Activated CD4-positive, CD25-positive, alpha-beta regulatory T cell (primary cell): ENCODE measurements around the gene PGBD1.
"Not testable (repeated sequence)": the region's sequence is repeated elsewhere in the genome, so short reads cannot be mapped to it uniquely, and the experiment has no call there.

ENCODE experiments used
- DNase-seq, 4 experiments: peaks; one replicate each; lab custom pipeline; 2025; lab: John Stamatoyannopoulos, UW

Gene PGBD1

DNA sequence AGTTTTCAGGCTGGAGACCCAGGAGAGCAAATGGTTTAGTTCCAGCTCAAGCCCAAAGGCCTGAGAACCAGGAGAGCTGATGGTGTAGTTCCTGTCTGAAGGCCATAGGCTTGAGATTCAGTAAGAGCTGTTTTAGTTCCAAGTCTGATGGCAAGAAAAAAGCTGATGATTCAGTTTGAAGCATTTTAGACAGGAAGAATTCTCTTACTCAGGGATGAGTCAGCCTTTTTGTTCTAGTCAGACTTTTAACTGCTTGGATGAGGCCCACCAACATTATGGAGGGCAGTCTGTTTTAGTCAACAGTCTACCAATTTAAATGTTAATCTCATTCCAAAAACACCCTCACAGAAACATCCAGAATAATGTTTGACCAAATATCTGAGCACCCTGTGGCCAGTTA is 11.9 kb upstream of the PGBD1 start:
- DNase-seq = no peak

GRCh38 chr6:28274888-28275287 is 6.5 kb upstream of the PGBD1 start:
- DNase-seq = no peak

- DNase-seq = no peak
Measured at GRCh38 chr6:28277746-28278145, 3.6 kb upstream of the PGBD1 start.

DNA sequence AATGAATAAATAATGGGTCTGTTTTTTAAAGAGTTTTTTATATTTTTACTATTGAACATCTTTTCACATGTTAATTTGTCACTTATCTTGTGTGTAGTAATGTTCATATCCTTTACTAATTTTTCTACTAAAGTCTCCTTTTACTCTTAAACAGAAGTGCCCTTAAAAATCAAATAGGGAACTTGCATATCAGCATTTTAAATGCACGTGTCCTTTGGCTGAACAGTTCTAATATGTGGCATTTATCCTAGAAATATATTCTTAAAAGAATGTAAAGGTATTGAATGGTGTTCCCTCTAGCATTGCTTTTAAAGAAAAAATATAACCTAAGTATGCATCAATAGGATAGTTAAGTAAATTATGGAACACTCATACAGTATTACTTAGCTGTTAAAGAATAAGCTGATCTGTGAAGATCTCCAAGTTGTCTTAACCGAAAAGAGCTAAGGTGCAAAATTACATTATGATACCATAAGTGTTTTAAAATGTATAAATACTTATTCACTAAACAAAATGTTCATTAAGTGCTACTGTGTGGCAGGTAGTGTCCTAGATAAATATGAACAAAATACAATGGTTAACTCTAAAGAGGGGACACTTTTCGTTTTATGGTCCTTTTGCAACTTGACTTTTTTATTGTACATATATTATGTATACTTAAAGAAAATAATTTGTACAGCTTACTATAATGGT is 631 bp upstream of the PGBD1 start:
- no peak for DNase-seq

DNA sequence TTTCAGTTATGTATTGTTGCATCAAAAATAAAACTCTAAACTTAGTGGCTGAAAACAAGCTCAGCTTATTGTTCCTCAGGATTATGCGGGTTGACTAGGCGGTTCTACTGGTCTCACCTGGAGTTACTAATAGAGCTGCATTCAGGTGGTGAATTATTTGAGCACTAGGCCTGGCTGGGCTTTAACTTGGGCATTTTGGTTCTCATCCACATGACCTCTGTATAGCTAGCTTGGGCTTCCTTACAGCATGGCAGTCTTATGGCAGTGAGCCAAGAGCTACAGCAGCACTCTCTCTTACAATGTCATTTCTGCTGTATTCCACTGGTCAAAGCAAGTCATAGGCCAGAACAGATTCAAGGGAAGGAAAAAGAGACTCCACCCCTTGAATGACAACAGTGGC is 1.6 kb downstream of the PGBD1 start:
- no peak for DNase-seq

GRCh38 chr6:28291573-28291972 is 10.2 kb downstream of the PGBD1 start:
- no peak for DNase-seq

DNA sequence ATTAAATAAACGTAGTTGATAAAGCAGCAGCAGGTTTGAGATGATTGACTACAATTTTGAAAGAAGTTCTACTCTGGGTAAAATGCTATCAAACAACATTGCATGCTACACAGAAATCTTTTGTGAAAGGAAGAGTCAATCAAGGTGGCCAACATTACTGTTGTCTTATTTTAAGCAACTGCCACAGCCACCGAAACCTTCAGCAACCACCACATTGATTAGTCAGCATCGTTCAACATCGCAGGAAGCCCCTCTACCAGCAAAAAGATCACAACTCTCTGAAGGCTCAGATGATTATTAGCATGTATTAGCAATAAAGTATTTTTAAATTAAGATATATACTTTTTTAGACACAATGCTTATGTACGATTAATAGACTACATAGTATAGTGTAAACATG is 14.0 kb downstream of the PGBD1 start:
- no peak for DNase-seq

GRCh38 chr6:28296520-28297060 is 15.2 kb downstream of the PGBD1 start:
- no peak for DNase-seq

GRCh38 chr6:28303570-28303969 is 22.2 kb downstream of the PGBD1 start:
- DNase-seq = no peak

DNA sequence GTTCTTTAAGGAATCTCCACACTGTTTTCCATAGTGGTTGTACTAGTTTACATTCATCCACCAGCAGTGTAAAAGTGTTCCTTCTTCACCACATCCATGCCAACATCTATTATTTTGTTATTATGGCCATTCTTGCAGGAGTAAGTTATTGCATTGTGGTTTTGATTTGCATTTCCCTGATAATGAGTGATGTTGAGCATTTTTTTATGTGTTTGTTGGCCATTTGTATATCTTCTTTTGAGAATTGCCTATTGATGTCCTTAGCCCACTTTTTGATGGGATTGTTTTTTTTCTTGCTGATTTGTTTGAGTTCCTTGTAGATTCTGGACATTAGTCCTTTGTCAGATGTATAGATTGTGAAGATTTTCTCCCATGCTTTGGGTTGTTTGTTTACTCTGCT is 25.0 kb downstream of the PGBD1 start:
- DNase-seq = not testable (repeated sequence)

DNA sequence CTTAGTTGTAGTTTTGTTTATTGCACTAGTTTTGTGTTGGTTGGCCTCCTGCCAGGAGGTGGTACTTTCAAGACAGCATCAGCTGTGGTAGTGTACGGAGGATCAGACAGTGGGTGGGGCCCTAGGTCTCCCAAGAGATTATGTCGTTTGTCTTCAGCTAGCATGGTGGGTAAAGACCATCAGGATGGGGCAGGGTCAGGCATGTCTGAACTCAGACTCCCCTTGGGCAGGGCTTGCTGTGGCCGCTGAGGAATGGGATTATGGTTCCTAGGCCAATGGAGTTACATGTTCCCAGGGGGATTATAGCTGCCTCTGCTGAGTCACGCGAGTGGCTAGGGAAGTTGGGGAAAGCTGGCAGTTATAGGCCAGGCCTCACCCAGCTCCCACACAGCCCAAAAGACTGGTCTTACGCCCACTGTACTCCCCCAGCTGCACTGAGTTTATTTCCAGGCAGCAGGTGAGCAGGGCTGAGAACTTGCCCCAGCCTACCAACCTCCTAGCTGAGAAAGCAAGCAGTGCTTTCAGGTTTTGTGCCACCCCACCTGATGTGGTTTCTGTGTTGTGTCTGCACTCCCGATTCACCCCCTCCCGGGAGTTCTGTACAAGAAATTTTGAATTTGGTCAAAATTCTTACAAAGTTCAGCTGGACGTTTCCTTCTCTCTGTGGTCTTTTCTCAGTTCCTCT is 29.9 kb downstream of the PGBD1 start:
- DNase-seq = no peak

DNA sequence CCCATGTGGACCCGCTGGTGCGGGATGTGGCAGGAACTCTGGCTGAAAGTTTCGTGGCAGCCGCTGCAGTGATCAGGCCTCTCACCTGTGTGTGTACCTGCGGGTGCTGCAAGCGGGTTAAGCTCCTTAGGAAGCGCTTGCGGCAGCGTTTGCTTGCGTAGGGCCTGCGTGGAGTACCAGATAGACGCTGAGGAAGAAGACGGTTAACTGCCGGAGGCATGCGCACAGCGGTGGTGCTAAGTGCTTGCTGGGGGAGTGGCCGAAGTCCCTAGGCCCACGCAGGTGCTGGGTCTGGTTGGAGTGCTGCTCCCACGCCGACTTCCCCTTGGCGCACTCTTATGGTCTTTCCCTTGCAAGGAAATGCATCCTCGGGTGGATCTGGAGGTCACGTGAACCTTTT is 31.6 kb downstream of the PGBD1 start:
- no peak for DNase-seq

DNA sequence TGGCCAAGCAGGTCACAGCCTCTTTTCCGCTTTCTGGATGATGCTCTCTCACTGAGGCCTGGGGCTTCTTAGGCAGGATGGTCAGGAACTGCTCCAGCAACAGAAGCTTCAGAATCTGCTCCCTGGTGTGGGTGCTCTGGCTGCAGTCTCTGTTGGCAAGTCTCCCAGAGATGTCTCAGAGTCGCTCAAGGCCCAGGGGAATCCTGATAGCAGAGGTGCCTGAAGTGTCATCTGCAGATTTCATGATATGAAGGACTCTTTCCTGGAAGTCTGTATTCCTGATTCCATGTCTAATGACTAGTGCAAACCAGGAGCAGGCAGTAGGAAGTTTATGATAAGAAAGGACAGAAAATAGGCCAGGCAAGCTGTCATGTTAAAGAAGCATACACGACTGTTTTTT is 34.3 kb downstream of the PGBD1 start:
- DNase-seq = no peak

- not testable (repeated sequence) for DNase-seq
Measured at GRCh38 chr6:28317866-28318265, 36.5 kb downstream of the PGBD1 start.

DNA sequence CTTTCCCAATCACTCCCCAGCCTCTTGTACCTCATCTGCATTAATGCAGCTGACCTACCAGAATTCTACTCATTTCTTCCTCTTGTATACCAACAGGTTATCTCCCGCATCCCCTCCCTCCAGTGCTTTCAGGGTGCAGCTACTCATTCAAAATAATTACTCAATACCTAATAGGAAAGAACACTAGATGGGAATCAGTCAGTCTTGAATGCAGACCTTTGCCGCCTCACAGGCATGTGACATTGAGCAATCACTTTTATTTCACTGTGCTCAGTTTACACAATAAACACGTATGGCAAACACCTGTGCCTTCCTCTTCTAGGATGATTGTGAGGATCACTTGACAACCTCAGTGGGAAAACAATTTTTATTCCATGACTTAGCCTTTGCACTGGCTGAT is 41.3 kb downstream of the PGBD1 start:
- no peak for DNase-seq

DNA sequence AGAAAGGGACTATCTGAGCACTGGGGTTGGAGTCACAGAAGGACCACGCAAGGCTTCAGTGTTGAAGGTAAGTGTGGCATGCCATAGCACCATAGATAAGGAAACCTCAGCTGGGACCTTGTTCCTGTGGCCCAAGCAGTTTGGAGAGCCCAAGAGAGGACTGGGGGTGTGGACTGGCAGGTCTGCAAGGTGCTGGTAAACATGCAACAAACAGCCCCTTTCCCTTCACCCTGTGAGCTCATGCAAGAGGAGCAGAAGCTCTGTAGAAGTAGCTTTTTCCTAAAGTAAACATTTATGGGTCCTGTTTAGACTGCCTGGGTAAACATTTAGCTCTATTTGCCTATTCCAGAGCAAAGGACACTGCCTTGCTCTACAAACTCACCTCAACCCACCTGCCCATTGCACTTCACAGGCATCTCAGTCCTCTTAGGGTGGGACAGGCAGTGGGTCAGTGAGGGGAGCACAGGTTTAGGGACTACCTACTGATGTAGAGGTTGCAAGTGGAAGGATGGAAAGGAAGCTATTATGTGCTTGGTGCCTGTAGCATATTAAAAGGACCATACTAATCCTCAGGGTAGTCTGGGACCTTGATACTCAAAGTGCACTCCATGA is 42.5 kb downstream of the PGBD1 start:
- no peak for DNase-seq

GRCh38 chr6:28326371-28326948 is 45.1 kb downstream of the PGBD1 start:
- no peak for DNase-seq

DNA sequence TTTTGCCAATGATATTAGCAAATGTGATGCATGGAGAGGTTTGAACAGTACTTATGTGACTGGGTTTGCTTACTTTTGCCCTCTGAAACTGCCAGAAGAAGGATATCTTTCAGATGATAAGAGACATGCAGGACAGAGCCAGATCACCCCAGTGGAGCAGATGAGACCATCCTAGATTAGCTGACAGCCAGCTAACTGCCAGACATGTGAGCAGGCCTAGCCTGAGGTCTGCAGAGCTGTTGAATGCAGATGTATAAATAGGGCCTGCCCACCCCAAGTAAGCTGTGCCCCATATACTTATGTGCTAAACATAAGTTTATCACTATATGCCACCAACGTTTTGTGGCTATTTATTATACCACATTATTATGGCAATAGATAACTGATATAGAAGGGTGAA is 48.7 kb downstream of the PGBD1 start:
- DNase-seq = no peak

DNA sequence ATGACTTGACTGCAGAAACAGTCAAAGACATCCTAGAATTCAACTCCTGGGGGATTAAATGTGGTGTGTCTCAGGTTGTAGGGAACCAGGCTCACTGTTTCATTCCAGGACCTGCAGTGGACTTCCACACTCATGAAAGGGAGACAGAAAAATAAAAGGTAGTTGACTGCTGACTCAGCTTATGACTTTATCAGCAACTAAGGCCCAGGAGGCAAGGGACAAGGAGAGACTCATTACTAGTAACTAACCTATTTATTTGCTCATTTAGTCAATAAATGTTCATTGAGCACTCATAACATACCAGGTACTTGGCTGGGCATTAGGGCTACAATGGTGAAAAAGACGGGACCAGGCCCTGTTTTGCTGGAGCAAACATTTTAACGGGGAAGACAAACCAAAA is 51.7 kb downstream of the PGBD1 start:
- DNase-seq = no peak

DNA sequence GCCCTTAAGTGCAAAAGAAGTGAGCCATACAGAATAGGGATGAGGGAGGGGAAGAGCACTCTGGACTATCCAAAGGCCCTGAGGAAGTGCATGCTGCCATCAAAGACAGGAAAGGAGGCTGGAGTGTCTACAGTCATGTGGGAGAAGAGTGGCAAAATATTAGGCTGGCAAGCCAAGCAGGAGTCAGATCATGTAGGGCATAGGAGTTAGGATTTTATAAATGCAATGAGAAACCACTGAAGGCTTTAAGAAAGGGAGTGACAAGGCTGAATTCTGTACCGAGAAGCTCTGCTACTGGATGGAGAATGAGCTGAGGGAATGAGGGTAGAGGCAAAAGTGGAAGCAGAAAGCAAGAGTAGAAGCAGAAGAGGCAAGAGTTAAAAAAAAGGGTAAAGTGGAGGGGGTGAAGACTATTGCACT is 52.2 kb downstream of the PGBD1 start:
- DNase-seq = no peak

DNA sequence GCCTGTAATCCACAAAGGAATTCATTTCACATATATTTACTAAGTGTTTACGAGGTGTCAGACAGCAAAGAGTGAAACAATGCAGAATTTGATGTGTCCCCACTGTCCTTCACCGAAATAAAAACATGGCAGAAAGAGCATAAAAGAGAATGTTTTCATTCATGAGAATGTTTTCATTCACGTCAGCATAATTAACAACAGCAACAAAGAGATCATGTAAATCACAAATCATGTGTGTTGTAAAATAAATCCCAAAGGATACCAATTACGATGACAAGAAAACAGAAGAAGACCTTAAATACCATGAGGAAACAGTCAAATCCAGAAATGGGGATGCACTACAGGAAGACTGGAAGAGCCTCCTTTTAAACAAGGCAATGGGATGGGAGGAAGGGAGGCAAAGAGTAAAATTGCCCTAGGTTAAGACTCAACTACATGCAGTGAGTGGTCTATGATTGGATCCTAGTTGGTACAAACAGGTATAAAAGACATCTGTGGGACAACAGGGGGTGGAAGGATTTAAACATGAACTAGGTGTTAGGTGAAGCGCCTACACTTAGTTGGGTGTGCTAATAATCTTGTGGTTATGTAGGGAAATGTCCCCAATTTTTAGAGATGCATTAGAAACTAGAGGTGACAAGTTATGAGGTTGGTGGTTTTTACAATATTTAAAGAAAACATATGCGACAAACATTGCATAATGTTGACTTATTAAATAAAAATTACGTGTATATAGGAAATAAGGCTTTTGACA is 53.1 kb downstream of the PGBD1 start:
- DNase-seq = no peak

DNA sequence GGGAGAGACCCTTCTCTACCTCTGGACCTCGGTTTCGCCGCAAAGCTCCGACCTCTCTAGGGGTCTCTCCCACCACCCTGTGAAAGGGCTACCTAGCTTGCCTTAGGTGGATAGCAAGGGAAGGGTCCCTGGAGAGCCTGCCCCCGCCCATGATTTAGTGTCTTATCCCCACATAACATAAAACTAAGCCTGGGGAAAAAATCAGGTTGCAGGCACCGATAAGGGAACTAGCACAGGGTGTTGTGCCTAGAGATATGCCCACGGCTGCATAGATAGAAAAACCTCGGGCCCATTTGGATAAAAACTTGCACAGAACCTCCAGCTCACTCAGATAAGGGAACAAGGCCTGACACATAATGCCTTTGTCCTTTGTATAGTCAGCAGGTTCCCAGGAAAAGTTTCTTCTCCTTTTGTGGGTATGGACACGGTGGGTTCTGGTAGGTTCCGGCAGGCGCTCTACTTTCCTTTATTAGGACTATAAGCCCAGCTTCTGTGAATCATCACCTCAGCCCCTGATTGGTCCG is 53.7 kb downstream of the PGBD1 start:
- DNase-seq = no peak
